Measurements from ENCODE around the gene ZFYVE9. TPM values are rescaled to one million over a fixed set of nuclear protein-coding genes. Genes with fewer than 3 reads are reported as not detected.

The ZFYVE9 gene
- polyA plus RNA-seq, 3 donors = 0.09 TPM; not detected in 2

GRCh38 chr1:52385376-52385775, 243.5 kb downstream of the ZFYVE9 start:
- no peak overlapping the region for H3K27ac ChIP-seq (ENCODE audit: low read depth in 1 of 2, low read length in 2 of 2)
- H3K9me3 Mint-ChIP-seq = no peaks in the 10 kb centered on the region
- WGBS (ENCODE audit: insufficient coverage) = no CpG with 5 or more reads among the region's 3 CpGs
- no peaks in the 10 kb centered on the region for H3K4me1 ChIP-seq (ENCODE audit: control insufficient read depth in 1 of 2, insufficient read depth in 2 of 2, low read length in 2 of 2)
- no peak overlapping the region for H3K4me2 ChIP-seq (replicated peaks; ENCODE audit: extremely low read depth, low read length, poor library complexity, severe bottlenecking)
- no peak overlapping the region for H2AFZ ChIP-seq (ENCODE audit: insufficient read depth, low read depth, low read length, poor library complexity, severe bottlenecking)
- no peaks in the 10 kb centered on the region for H3K27me3 ChIP-seq (ENCODE audit: control insufficient read depth in 2 of 2, insufficient read depth in 2 of 2, low read length in 2 of 2)
- H4K20me1 ChIP-seq (ENCODE audit: insufficient read depth, low read length) = no peaks in the 10 kb centered on the region
- no peaks in the 10 kb centered on the region for H3K79me2 ChIP-seq (ENCODE audit: insufficient read depth, low read length)
- no peak for TF ChIP-seq CTCF (IDR thresholded peaks at IDR 0.05)
- H3K27me3 Mint-ChIP-seq (ENCODE audit: low read depth in 3 of 3) = peaks cover 0 to 3% (median 0%) of the 10 kb centered on the region in 3 donors
- DNase-seq = no peak
- H3K9ac ChIP-seq (ENCODE audit: insufficient read depth, low read length, poor library complexity, severe bottlenecking) = no peak overlapping the region
- H3K27ac Mint-ChIP-seq = peak overlapping the region in 1 of 7 donors; percentile 46
- no peak overlapping the region for H3K4me3 ChIP-seq (replicated peaks in 1 of 3; ENCODE audit: low read depth in 2 of 3, low read length in 3 of 3)
- H3K4me1 Mint-ChIP-seq = no peaks in the 10 kb centered on the region
- H3K36me3 ChIP-seq (replicated peaks in 1 of 2; ENCODE audit: control insufficient read depth in 1 of 2, insufficient read depth in 2 of 2, low read length in 2 of 2) = peaks cover 56 to 93% of the 10 kb centered on the region in 2 donors
- no peak overlapping the region for H3K4me3 Mint-ChIP-seq
- peaks cover 38 to 84% of the 10 kb centered on the region in 2 donors for H3K36me3 Mint-ChIP-seq
- intact Hi-C loops (cut with micrococcal nuclease) = no loop called here
- H3K9me3 ChIP-seq (replicated peaks in 1 of 2; ENCODE audit: control insufficient read depth in 1 of 2, insufficient read depth in 1 of 2, low read length in 2 of 2) = no peaks in the 10 kb centered on the region

GRCh38 chr1:52386458-52386857, 244.6 kb downstream of the ZFYVE9 start:
- Mint-ChIP-seq H3K36me3 (peaks cover 32 to 85% of the 10 kb centered on the region in 2 donors), H3K27me3 (ENCODE audit: low read depth in 3 of 3) (peaks cover 0 to 3% (median 0%) of the 10 kb centered on the region in 3 donors)

More at GRCh38 chr1:52386458-52386857, 244.6 kb downstream of the ZFYVE9 start:
- no peak for DNase-seq
- no peaks in the 10 kb centered on the region for H3K4me1 ChIP-seq (ENCODE audit: control insufficient read depth in 1 of 2, insufficient read depth in 2 of 2, low read length in 2 of 2)
- no peaks in the 10 kb centered on the region for H3K27me3 ChIP-seq (ENCODE audit: control insufficient read depth in 2 of 2, insufficient read depth in 2 of 2, low read length in 2 of 2)
- WGBS (ENCODE audit: insufficient coverage) = 100% methylated on average over 3 of the region's 5 CpGs
- H3K4me1 Mint-ChIP-seq = no peaks in the 10 kb centered on the region
- H3K9me3 ChIP-seq (replicated peaks in 1 of 2; ENCODE audit: control insufficient read depth in 1 of 2, insufficient read depth in 1 of 2, low read length in 2 of 2) = no peaks in the 10 kb centered on the region
- H4K20me1 ChIP-seq (ENCODE audit: insufficient read depth, low read length) = no peaks in the 10 kb centered on the region
- H3K4me2 ChIP-seq (replicated peaks; ENCODE audit: extremely low read depth, low read length, poor library complexity, severe bottlenecking) = no peak overlapping the region
- H3K27ac Mint-ChIP-seq = peak overlapping the region in 2 of 7 donors; percentile 5 to 73
- H3K27ac ChIP-seq (ENCODE audit: low read depth in 1 of 2, low read length in 2 of 2) = no peak overlapping the region
- H3K36me3 ChIP-seq (replicated peaks in 1 of 2; ENCODE audit: control insufficient read depth in 1 of 2, insufficient read depth in 2 of 2, low read length in 2 of 2) = peaks cover 51 to 83% of the 10 kb centered on the region in 2 donors
- intact Hi-C loops (cut with micrococcal nuclease) = no loop called here
- H3K9ac ChIP-seq (ENCODE audit: insufficient read depth, low read length, poor library complexity, severe bottlenecking) = no peak overlapping the region
- H3K4me3 ChIP-seq (replicated peaks in 1 of 3; ENCODE audit: low read depth in 2 of 3, low read length in 3 of 3) = no peak overlapping the region
- peaks cover 4% of the 10 kb centered on the region for H3K79me2 ChIP-seq (ENCODE audit: insufficient read depth, low read length)
- no peak for TF ChIP-seq CTCF (IDR thresholded peaks at IDR 0.05)
- no peak overlapping the region for H3K4me3 Mint-ChIP-seq
- H3K9me3 Mint-ChIP-seq = no peaks in the 10 kb centered on the region
- H2AFZ ChIP-seq (ENCODE audit: insufficient read depth, low read depth, low read length, poor library complexity, severe bottlenecking) = no peak overlapping the region
